HG03469 (cell line): ENCODE data around the gene PHF2.

Source experiments
- ATAC-seq: cut with Tn5 transposase; IDR thresholded peaks from one replicate; pipeline ENCODE4 v1.9.1; 2021; ENCODE audit warnings: mild to moderate bottlenecking, moderate library complexity, moderate number of reproducible peaks; ENCODE audit not compliant: unreplicated experiment

The PHF2 gene

DNA sequence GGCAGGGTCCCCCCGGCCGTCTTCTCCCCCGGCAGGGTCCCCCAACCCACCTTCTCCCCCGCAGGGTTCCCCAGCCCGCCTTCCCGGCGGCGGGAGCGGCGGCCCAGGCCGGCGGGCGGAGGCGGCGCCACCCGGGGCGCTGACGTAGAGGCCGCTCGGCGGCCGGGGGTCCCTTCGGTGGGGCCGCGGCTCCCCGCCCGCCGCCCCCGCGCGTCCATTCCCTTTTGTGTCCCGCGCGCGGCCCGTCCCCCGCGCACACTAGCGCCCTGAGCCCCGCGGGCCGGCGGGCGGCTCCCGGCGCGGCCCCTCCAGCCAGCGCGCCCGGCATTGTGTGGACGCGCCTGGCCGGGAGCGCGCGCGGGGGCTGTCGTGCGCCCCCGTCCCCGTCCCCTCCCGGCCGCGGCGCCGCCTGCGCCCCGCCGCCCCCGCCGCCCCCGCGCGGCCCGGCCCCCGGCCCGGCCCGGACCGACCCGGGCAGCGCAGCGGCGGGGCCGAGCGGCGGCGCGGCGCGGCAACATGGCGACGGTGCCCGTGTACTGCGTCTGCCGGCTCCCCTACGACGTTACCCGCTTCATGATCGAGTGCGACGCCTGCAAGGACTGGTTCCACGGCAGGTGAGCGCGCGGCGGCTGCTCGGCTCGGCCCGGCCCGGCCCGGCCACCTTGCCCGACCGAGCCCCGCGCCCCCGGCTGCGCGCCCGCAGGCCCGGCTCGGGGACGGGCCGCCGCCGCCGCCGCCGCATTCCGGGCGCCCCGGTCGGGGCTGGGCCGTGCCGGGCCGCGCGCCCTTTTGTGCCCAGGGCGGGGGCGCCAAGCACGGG is at the start of gene PHF2:
TSS of gene PHF2 (plus strand) at position 327 of the 820 bp plus-strand sequence. CDS start at position 517, 190 bp downstream.
- ATAC-seq, result no peak

DNA sequence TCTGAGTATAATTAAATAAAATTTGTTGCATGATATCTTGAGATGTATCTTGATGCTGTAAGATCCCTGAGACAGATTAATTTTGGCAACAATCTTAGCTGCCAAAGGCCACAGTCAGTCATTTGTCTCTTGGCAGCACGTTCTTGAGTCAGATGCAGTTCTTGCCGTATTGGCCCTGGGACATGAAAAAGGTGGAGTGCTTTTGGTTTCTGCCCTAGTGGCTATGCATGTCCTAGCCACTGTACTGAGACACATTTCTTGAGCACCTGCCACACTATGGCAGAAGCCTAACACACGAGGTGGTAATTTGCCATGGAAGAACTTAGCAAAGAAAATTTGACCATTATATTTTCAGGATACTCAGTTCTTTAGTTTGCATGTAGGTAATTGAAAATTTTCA is 45.0 kb upstream of the PHF2 start:
- ATAC-seq, result no peak

DNA sequence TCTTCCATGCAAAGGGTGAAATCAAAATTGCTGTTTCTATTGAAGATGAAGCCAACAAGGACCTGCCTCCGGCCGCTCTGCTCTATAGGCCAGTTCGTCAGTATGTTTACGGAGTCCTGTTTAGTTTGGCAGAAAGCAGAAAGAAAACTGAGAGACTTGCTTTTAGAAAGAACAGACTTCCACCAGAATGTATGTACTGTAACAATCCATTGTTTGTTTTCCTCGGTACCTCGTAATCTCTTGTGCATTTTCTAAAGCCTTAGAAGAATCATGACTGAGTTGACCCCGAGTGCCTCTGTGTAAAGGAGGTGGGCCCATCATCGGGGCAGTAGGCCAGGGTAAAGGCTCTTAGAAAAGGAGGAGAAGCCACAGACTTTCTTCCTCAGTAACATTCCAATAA is 44.2 kb upstream of the PHF2 start:
- ATAC-seq, result no peak

DNA sequence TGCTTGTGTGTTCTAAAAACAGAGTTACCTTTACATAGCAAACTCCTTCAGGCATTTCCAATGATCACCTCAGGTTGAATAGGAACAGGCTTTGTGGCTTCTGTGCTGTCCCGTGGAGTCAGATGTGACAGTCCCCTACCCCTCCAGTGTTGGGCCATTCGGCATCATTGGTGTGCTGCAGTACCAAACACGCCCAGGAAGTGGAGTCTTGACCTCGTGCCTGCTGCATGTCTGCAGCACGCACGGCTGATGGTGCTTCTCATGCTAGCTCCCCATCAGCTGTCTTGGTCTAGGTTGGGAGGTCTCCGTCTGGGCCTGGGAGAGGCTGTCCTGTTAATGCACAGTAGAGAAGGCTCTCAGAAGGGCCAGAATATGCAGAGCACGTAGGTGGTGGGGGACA is 42.5 kb upstream of the PHF2 start:
- ATAC-seq, result no peak

DNA sequence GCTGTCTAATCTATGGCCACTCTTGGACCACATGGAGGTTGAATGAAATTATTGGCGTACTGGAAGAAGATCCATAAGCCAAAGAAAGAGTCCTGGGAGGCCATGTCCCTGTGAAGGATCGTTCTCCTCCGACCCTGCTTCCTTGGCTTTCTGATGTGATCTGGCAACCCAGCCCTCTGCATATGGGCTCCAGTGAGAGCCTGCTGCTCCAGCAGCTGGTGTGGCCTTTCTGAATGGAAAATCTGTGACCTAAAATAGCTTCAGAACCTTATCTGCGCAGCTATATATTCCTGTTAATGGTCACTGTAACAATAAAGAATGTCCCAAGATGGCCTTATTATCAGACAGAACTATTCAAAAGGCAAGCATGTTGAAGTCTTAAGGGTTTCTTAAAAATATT is 40.2 kb upstream of the PHF2 start:
- ATAC-seq, result no peak

DNA sequence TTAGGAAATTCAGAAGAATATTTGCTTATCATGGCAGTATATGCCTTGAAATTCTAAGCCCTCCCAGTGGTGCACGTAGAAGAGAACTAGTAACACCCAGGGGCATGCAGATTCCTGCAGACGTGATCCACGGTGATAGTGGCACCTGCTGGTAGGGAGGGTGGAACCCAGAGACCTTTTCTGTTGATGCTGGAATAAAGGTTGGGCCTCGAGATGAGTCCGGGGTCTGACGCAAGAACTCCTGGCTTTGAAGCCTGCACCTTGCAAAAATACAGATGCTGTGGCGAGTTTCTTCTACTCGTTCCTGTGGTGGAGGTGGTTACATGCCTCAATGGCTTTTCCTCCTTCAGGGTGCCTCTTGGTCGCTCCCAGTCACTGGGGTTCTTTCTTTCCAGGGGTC is 39.5 kb upstream of the PHF2 start:
- no peak for ATAC-seq

DNA sequence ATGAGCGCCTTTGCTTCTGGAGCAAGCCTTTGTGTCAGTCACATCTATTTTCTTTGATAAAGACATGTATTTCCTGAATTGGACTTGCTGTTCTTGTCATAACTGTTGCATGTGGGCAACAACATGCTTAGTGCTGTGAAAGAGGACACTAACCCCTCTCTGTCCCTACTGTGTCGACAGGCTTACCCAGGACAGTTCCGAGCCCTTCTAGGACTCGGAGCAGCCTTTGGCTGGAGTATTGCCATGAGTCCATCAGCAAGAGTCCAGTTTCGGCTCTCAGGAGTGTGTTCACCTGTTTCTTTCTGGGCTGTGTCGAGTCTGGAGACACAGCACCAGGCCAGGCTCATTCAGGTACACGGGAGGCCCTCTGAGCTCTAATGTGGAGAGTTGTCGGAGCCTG is 36.1 kb upstream of the PHF2 start:
- ATAC-seq, result no peak

DNA sequence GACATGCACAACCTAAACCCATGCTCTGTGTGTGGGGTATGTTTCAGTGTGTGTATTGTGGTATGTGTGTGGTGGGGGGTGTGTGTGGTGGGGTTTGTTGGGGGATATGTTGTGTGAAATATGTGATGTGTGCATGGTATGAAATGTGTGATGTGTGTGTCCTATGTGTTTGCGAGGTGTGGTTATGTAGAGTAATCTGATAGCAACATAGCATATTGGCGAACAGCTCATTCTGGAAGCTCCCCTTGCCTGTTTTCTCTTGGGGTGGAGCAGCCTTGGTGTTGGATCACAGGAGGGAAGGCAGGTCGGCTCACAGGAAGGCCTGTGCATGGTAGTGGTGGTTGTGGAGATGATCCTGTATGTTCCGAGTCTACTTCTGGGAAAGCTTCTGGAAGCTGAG is 35.4 kb upstream of the PHF2 start:
- ATAC-seq, result no peak

DNA sequence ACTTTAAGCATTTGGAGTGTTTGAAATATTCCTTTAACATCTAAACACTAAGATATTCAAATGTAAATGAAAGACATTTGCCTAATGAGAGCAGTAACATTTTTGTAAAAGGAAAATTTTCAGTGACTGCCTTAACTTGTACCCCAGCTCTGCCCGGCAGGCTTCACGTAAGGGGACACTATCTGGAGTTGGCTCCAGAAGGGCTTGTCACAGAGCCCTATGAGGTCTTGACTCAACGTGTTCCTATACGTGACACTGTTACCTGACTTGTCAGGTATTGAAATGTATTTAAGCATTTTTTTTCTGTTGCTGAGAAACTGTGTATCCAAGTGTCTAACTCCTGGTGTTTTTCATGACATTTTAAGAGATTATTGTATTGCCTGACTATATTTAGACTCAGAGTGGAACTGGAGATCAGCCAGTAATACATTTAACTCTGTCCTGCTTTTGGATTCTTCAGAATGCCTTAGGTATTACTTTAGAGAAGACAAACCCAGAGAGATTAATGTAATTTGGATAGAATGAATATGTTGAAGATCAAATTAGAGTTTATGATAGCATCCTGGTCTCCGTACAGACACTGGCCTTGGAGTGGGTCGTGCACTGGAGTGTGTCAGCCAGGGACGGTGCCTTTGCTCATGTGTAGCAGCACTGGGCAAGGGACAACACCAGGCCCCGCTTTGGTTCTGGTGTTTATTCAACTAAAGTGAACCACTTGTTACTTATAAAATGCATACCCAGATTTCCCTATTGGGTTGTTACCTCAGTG is 34.6 kb upstream of the PHF2 start:
- no peak for ATAC-seq

DNA sequence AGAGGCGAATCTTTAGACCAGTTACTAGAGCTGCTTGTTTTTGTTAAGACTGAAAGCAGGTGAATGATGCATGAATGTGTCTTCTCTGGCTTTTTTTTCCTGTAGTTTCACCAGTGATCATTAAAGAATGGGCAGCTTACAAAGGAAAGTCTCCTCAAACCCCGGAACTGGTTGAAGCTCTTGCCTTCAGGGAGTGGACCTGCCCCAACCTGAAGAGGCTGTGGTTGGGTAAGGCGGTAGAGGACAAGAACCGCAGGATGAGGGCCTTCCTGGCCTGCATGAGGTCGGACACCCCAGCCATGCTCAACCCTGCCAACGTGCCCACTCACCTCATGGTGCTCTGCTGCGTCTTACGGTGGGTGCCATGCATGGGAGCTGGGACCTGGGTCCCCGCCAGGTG is 33.3 kb upstream of the PHF2 start:
- ATAC-seq, result no peak

DNA sequence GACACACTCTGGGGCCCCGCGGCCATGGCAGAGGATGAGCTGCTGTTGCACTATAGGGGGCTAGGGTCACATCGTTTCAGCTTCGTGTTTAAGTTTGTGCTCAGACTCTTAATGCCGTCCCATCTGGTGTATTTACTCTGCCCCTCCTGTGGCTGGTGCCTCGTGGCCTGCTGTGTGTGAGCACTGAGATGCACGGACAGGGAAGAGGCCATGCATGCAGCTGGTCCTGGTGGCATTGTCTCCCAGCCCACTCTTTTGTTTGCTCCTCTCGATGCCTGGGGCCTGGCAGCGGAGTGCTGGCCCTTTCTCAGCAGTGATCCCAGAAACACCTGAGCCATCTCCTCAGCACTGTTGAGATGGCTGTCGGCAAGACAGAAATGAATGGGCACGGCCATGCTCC is 30.0 kb upstream of the PHF2 start:
- no peak for ATAC-seq

DNA sequence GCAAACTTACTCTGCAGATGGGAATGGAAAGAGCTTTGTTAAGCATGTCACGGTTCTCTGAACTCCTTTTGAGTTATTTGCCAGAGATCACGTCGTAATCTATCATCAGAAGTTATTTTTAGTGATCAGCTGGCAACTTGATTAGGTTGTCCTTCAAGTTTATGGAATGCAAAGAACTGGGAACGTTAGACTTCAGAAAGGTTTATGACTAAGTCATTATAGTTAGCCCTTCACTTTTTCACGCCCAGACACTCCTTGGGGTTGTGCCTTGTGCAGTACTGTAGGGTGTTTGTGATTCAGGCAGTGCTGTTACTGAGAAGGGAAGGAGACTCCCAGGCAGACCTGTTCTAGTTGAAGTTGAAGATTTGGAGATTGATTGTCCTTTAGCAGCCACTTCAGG is 26.8 kb upstream of the PHF2 start:
- ATAC-seq, result no peak

DNA sequence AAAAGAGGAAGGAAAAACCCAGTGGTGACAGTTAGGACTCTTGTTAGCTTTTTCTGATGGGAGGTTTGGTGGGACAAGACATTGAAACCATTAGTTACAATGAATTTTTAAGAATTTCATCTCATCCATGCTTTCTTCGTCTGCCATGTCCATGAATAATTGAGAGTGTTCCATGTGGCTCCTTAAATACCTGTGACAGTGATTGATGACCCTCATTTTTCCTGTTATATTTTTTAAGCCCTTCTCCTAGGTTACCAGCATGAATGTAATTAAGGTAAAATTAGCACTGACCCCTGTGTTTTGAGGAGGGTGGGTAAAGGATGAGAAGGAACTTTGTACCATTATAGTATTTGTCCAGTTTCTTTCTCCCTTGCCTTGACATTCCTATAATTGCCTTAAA is 23.5 kb upstream of the PHF2 start:
- no peak for ATAC-seq

DNA sequence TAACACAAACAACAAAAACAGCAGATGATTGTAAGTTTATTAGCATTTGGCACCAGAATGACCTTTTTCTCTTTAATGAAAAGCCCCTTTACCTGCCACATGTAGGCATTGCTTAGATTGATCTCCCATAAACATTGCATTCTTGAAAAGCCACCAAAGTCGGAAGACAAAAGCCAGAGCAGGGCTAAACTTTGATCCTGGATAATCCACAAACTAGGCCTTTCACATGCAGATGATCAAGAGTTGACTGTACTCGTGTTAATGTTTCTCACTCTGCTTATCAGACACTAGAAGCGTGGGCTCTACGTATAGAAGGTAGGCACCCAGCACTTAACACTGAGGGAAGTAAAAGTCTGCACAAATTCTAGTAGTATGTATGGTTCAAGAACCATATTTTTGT is 21.0 kb upstream of the PHF2 start:
- ATAC-seq, result no peak

DNA sequence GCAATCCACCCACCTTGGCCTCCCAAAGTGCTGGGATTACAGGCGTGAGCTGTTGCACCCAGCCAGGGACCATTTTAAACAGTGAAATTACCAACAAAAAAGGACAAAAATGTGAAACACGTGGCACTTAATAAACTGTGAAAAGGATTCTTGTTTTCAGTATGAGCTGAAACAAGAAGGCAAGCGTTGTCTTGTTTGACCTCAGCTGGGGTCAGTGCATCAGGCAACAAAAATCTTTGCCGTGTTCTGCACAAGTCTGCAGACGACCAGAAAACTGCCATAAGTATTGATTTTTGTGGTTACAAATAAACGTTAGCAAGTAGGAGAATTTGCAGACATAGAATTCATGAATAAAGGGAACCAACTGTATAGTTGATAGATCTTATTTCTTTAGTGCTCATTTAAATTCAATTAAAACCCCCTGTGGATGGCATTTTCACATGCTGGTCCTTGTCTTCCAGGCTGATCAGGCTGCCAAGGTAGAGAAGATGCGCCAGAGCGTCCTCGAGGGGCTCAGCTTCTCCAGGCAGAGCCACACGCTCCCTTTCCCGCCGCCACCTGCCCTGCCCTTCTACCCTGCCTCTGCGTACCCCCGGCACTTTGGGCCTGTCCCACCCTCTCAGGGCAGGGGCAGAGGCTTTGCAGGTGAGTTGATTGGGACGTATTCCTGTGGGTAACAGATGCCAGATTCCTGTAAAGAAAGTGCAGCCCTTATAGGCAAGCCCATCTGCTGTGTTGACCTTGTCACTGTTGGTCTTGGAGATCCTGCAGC is 18.8 kb upstream of the PHF2 start:
- no peak for ATAC-seq

DNA sequence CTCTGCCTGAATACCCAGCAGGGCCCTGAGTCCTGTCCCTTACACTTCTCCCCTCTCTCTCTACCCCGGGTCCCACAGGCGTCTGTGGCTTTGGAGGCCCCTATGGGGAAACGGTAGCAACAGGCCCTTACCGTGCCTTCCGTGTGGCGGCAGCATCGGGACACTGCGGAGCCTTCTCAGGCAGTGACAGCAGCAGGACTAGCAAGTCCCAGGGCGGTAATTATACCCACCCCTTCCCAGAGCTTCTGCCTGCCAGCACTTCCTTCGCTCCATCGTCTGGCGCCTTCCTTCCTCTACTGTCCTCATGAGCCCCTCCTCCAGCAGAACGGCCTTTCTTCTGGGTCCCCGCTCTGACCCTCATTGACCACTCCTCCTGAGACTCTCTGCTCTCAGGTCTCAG is 17.9 kb upstream of the PHF2 start:
- no peak for ATAC-seq

DNA sequence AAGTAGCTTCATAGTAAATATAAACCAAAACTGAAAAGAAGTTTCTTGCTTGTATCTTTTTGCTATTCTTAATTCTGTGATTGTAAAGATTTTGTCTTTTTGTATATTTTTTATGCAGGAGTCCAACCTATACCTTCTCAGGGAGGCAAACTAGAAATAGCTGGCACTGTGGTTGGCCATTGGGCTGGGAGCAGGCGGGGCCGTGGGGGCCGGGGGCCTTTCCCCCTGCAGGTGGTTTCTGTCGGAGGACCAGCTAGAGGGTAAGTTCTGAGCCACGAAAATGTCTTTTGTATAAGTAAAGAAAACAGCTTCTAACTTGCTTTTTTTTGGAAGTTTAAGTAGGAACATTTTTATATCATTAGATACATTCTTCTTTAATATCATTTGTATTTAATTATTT is 15.4 kb upstream of the PHF2 start:
- no peak for ATAC-seq

DNA sequence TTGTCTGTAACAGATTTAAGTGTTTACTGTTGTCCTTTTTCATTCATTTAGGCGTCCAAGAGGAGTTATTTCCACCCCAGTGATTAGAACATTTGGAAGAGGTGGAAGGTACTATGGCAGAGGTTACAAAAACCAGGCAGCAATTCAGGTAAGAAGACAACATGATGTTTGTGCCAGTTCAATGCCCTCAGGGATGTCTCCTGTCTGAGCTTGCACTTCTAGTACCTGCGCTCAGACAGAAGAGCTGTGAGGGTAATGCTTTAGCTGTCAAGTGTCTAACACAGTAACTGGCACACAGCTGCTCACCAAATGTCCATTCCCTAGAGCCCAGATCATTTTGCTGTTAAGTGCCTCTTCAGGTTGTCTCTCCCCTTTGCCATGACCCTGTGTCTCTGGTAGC is 14.2 kb upstream of the PHF2 start:
- ATAC-seq, result no peak

DNA sequence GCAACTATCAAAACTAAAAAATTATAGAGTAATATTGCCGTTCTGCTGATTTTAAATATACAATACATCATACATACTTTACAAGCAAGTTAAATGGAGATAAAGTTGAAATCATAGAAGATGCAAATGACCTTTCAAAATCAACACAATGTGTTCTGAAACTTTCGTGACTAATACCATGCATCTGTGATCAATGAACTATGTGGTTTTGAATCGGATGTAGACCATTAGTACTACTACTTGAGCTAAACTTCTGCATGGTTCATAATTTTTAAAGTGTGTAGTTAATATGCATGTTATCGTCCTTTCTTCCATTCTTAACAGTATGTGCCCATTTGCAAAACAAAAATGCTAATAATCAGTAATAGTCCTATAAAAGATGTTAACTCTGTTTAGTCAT is 11.3 kb upstream of the PHF2 start:
- ATAC-seq, result no peak

DNA sequence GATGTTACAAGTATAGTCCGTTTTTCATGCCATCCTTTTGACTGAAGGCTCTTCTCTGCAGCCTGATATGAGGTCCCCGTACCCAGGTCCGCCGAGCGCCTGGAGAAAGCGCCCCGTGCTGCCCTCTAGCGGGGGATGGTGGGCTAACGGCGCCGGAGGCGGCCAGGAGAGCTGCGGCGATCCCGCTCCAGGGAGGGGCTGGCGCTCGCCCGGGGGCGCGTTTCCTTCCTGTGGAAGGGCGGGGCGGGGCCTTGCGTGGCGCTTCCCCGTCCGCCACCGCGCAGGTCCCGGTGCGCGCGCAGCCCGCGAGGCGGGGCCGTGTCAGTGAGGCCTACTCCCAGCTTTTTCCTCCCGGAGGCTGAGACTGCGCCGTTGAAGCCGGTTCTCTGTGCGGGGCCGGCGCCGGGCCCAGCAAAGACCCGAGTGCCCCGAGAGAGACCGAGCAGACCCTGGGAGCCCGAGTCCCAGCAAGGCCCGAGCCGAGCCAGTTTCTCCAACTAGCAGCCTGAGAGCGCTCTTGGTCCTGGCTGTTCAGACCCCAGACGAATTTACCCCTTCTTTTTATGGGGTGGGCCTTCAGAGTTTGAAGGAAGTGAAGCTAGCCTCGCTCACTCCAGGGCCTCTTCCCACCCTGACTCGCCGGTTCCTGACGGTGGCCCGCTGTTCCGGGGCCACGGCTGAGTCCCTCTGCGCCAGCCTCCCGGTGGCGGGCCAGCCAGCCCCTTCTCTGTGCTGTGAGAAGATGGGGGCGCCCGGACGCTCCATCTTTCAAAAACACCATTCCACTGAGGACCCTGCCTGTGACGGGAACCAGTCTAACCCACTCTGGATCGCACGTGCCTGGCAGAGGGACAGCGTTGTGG is 9.7 kb upstream of the PHF2 start:
- ATAC-seq, result peak; percentile 73
